AG04449 (cell line): Measurements from ENCODE around the gene SCEL.

Source experiments
- CTCF ChIA-PET: fragments of 350-600 bp; formaldehyde crosslinking; extraction: SDS; loops from one replicate; lab custom pipeline; 2021; ENCODE audit warnings: antibody characterized with exemption; lab: Yijun Ruan, JAX
- POLR2A ChIA-PET: fragments of 400-600, 350-600 bp; formaldehyde crosslinking; extraction: SDS; loops from one replicate; lab custom pipeline; 2020; ENCODE audit warnings: antibody characterized with exemption, inconsistent platforms; lab: Yijun Ruan, JAX
- DNase-seq: peaks from one replicate; pipeline ENCODE4 v3.0.0-alpha.2; 2010; ENCODE audit warnings: low read depth, low spot score
- H3K4me3 ChIP-seq: 2 replicates; pipeline ENCODE4 v1.5.1; 2011; ENCODE audit warnings: low read depth, mild to moderate bottlenecking, control low read depth, low read length
- TF ChIP-seq, protein P1 (sequence below): IDR thresholded peaks from one replicate; pipeline ENCODE4 v1.5.1; 2011; ENCODE audit warnings: mild to moderate bottlenecking, moderate library complexity, low read length, control low read depth, inconsistent platforms; ENCODE audit not compliant: insufficient read depth; ENCODE audit errors: missing control alignments

SCEL gene

DNA sequence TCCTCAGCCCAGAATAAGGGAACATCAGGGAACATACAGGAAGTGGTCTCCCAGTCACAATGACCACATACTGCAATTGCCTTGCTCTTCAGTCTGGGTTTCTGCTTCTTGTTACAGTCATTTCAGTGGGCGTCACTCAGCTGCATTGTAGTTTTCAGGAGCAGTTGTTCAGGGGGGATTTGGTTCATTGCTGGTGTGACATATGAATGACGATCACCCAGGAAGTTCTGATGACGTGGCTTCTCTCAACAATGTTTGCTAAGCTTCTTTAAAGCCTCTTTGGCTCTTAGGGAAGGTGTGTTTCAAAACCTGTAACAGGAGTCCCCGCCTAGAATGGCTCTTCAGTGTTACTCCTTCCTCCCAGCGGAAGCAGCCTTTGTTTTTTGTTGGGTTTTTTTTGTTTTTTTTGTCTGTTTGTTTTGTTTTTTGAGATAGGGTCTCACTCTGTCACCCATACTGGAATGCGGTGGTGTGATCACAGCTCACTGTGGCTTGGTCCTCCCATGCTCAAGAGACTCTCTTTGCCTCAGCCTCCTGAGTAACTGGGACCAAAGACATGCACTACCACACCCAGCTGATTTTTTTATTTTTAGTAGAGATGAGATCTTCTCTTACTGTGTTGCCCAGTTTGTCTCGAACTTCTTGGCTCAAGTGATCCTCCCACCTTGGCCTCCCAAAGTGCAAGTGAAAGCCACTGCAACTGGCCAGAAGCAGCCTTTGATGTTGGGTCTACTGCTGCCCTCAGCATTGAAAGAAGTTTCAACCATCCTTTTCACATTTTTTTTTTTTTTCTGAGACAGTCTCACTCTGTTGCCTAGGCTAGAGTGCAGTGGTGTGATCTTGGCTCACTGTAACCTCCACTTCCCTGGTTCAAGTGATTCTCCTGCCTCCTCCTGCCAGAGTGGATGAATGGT lies 1.4 kb upstream of the SCEL start:
- TF ChIP-seq, protein P1, sequence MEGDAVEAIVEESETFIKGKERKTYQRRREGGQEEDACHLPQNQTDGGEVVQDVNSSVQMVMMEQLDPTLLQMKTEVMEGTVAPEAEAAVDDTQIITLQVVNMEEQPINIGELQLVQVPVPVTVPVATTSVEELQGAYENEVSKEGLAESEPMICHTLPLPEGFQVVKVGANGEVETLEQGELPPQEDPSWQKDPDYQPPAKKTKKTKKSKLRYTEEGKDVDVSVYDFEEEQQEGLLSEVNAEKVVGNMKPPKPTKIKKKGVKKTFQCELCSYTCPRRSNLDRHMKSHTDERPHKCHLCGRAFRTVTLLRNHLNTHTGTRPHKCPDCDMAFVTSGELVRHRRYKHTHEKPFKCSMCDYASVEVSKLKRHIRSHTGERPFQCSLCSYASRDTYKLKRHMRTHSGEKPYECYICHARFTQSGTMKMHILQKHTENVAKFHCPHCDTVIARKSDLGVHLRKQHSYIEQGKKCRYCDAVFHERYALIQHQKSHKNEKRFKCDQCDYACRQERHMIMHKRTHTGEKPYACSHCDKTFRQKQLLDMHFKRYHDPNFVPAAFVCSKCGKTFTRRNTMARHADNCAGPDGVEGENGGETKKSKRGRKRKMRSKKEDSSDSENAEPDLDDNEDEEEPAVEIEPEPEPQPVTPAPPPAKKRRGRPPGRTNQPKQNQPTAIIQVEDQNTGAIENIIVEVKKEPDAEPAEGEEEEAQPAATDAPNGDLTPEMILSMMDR, result no peak
- POLR2A ChIA-PET, result no interaction called here
- H3K4me3 ChIP-seq, result no peak overlapping the region
- DNase-seq, result no peak
- CTCF ChIA-PET, result no interaction called here

GRCh38 chr13:77536358-77536757 lies 852 bp downstream of the SCEL start:
- no peak for DNase-seq
- ChIA-PET POLR2A (no interaction called here), CTCF (no interaction called here)
- H3K4me3 ChIP-seq, result no peak overlapping the region
- TF ChIP-seq, protein P1, result no peak

GRCh38 chr13:77537289-77537919 lies 1.9 kb downstream of the SCEL start:
- POLR2A ChIA-PET, result no interaction called here

DNA sequence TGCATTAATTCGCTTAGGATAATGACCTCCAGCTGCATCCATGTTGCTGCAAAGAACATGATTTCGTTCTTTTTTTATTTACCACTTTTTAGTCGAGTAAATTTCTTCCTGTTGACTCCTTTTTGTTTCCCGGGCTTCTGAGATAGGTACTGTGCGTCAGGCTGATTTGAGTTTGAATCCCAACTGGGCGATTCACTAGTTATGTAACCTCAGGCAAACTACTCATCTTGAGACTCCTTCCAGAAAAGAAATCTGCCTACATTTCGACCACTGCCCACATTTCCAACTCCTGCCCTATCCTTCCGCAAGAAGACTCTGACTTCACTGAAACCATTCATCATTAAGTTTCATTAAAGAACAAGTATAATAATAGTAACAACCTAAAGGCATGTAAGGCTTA lies 8.2 kb downstream of the SCEL start:
- no peak for DNase-seq
- TF ChIP-seq, protein P1, result no peak
- CTCF ChIA-PET, result no interaction called here
- POLR2A ChIA-PET, result no interaction called here
- no peak overlapping the region for H3K4me3 ChIP-seq

More at GRCh38 chr13:77537289-77537919, 1.9 kb downstream of the SCEL start:
- no peak for DNase-seq
- H3K4me3 ChIP-seq, result no peak overlapping the region
- CTCF ChIA-PET, result no interaction called here
- TF ChIP-seq, protein P1, result no peak

DNA sequence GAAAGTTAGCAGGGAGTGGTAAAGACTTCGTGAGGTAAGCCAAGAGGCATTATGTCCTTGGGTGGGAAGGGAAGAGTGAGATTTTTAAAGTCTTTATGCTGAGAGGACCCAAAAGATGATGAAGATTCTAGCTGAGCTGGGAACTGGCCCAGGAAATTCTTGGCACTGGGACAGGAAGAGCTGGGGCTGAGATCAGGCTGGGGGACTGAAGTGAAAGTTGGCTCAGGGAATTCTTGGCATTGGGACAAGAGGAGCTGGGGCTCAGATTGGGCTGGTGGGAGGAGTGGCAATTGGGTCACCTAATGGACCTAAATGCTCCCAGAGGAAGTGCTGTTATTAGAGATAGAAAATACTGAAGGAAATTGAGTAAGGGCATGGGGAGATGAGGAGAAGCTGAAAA lies 8.8 kb downstream of the SCEL start:
- H3K4me3 ChIP-seq, result no peak overlapping the region
- ChIA-PET POLR2A (no interaction called here), CTCF (no interaction called here)
- TF ChIP-seq, protein P1, result no peak
- DNase-seq, result no peak

GRCh38 chr13:77544758-77545338 lies 9.3 kb downstream of the SCEL start:
- no peak overlapping the region for H3K4me3 ChIP-seq
- CTCF ChIA-PET, result no interaction called here
- TF ChIP-seq, protein P1, result no peak
- no peak for DNase-seq
- POLR2A ChIA-PET, result no interaction called here
